Thyroid gland (tissue), 4 donors: ENCODE results near the gene PHAX. TPM values are rescaled to one million over a fixed set of nuclear protein-coding genes. Genes with fewer than 3 reads are reported as not detected.
"Not testable (repeated sequence)": the region's sequence is repeated elsewhere in the genome, so short reads cannot be mapped to it uniquely, and the experiment has no call there.

ENCODE experiments used
- DNase-seq, 2 donors: peaks; one replicate each; pipeline ENCODE4 v3.0.0-alpha.2; 2019
- H3K27ac ChIP-seq, 3 donors: fragments of 200-600 bp; sonication (generic); 1 replicate in 2 of 3; 2 replicates in 1 of 3; pipeline ENCODE4 v1.5.1; 2016 to 2019; ENCODE audit warnings: mild to moderate bottlenecking in 1 of 3, moderate library complexity in 1 of 3
- H3K27me3 ChIP-seq: fragments of 200-600 bp; sonication (generic); one replicate; pipeline ENCODE4 v1.5.1; 2019
- H3K36me3 ChIP-seq, 2 donors: fragments of 200-600 bp; sonication (generic); one replicate each; pipeline ENCODE4 v1.5.1; 2016 to 2019
- H3K4me1 ChIP-seq, 2 donors: fragments of 200-600 bp; sonication (generic); one replicate each; pipeline ENCODE4 v1.5.1; 2017 to 2019
- H3K4me3 ChIP-seq, 3 donors: fragments of 200-600 bp; sonication (generic); replicated peaks in 1 of 3; 1 replicate in 2 of 3; 2 replicates in 1 of 3; pipeline ENCODE4 v1.5.1; 2016; ENCODE audit warnings: mild to moderate bottlenecking in 1 of 3
- H3K9me3 ChIP-seq: fragments of 200-600 bp; sonication (generic); one replicate; pipeline ENCODE4 v1.5.1; 2017
- POLR2A ChIP-seq, 2 donors: fragments of 450-650 bp; IDR thresholded peaks; one replicate each; pipeline ENCODE4 v1.6.1; 2017; ENCODE audit warnings: antibody characterized with exemption in 2 of 2, mild to moderate bottlenecking in 2 of 2, moderate library complexity in 1 of 2
- WGBS, 2 donors: methylation state at CpG; one replicate each; pipeline ENCODE4 v1.1.5; 2017; 5-methylcytosine and 5-hydroxymethylcytosine counted together
- intact Hi-C: fragments of 100-400 bp; cut with DNase I; formaldehyde crosslinking; loops from one replicate; pipeline ENCODE4 v1.15.1; 2023
- total RNA-seq, 4 donors: library from RNA; depleted of rRNA; stranded (reverse); fragments of >200 nt; gene quantifications; one replicate each; pipeline ENCODE4 v1.2.3, GENCODE V29; 2016
- TF ChIP-seq, protein P1 (sequence below), 6 experiments: fragments of 200-600 bp in 3 of 6; fragments of 450-650 bp in 3 of 6; sonication (generic) in 3 of 6; IDR thresholded peaks; one replicate each; pipeline ENCODE4 v1.5.1; 2016 to 2019; ENCODE audit warnings: antibody characterized with exemption in 6 of 6, mild to moderate bottlenecking in 2 of 6, inconsistent platforms in 1 of 6, moderate library complexity in 1 of 6

The PHAX gene
- total RNA-seq, 4 donors from 2014 or later: 35.2 to 42.9 (median 40.0) TPM

GRCh38 chr5:126615286-126615685, 14.5 kb downstream of the PHAX start:
- no peaks in the 10 kb centered on the region for H3K27me3 ChIP-seq
- WGBS, 2 donors: 92% methylated on average over 4 of the region's 4 CpGs
- no peak for DNase-seq
- H3K27ac ChIP-seq: no peak overlapping the region
- no peaks in the 10 kb centered on the region for H3K4me1 ChIP-seq
- intact Hi-C loops: no loop called here
- H3K36me3 ChIP-seq: peaks cover 21 to 24% of the 10 kb centered on the region in 2 donors
- no peak overlapping the region for H3K4me3 ChIP-seq
- TF ChIP-seq, protein P1, sequence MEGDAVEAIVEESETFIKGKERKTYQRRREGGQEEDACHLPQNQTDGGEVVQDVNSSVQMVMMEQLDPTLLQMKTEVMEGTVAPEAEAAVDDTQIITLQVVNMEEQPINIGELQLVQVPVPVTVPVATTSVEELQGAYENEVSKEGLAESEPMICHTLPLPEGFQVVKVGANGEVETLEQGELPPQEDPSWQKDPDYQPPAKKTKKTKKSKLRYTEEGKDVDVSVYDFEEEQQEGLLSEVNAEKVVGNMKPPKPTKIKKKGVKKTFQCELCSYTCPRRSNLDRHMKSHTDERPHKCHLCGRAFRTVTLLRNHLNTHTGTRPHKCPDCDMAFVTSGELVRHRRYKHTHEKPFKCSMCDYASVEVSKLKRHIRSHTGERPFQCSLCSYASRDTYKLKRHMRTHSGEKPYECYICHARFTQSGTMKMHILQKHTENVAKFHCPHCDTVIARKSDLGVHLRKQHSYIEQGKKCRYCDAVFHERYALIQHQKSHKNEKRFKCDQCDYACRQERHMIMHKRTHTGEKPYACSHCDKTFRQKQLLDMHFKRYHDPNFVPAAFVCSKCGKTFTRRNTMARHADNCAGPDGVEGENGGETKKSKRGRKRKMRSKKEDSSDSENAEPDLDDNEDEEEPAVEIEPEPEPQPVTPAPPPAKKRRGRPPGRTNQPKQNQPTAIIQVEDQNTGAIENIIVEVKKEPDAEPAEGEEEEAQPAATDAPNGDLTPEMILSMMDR (IDR thresholded peaks at IDR 0.05): no peak
- no peaks in the 10 kb centered on the region for H3K9me3 ChIP-seq

GRCh38 chr5:126617603-126618002, 16.9 kb downstream of the PHAX start:
- H3K9me3 ChIP-seq, H3K4me1 ChIP-seq, H3K4me3 ChIP-seq, H3K27ac ChIP-seq, DNase-seq, intact Hi-C loops, H3K27me3 ChIP-seq: not testable (repeated sequence)
- 97 to 98% methylated on average over 8 of the region's 8 CpGs for WGBS, 2 donors
- peaks cover 24 to 26% of the 10 kb centered on the region in 2 donors for H3K36me3 ChIP-seq

DNA sequence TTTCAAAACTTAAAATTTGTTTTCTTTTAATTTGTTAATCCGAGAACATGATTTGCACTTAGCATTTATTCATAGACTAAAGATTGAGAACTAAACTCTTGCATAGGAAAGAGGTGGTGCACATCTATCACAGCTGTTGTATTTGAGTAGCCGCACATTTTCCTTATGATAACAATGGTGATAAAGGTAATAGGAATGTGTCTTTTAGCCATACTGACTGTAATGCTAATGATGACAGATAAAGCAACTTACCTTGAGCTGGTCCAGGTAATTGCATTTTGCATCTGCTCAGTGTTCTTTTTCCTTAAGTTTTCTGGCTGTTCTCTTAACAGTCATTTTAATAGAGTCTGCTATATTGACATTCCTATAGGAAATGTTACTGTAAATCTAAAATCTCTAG, 19.0 kb downstream of the PHAX start:
- TF ChIP-seq, protein P1 (IDR thresholded peaks at IDR 0.05): no peak
- no peak for TF ChIP-seq POLR2A (IDR thresholded peaks at IDR 0.05)
- H3K36me3 ChIP-seq: peaks cover 21 to 25% of the 10 kb centered on the region in 2 donors
- no peaks in the 10 kb centered on the region for H3K9me3 ChIP-seq
- H3K27me3 ChIP-seq: no peaks in the 10 kb centered on the region
- WGBS, 2 donors: 97 to 100% methylated on average over 2 of the region's 2 CpGs
- no peak overlapping the region for H3K4me3 ChIP-seq
- DNase-seq: no peak
- intact Hi-C loops: no loop called here
- no peak overlapping the region for H3K27ac ChIP-seq
- no peaks in the 10 kb centered on the region for H3K4me1 ChIP-seq

GRCh38 chr5:126624534-126624933, 23.8 kb downstream of the PHAX start:
- 69 to 78% methylated on average over 4 of the region's 4 CpGs for WGBS, 2 donors
- Histone ChIP-seq H3K9me3 (no peaks in the 10 kb centered on the region), H3K27me3 (no peaks in the 10 kb centered on the region), H3K27ac (no peak overlapping the region), H3K4me3 (no peak overlapping the region), H3K4me1 (no peaks in the 10 kb centered on the region), H3K36me3 (peaks cover 11 to 21% of the 10 kb centered on the region in 2 donors)
- intact Hi-C loops: no loop called here
- TF ChIP-seq POLR2A (IDR thresholded peaks at IDR 0.05): no peak
- TF ChIP-seq, protein P1 (IDR thresholded peaks at IDR 0.05): no peak
- DNase-seq: no peak

DNA sequence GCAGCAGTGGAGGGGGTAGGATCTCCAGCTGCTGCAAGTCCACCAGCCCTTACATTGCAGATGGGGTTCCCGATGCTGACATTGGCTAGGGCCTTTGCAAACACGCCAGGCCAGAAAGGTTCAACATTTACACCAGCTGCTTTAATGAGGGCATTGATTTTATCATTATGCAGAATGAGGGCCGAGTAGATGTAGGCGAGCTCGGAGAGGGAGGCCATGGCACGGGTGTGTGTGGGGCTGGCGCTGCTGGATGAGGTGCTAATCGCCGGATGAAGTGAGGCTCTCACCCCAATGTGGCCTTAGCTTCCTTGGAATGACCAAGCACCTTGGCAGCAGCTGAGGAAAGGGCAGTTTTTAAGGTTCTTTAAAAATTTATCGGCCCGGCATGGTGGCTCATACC, 27.4 kb downstream of the PHAX start:
- H3K4me3 ChIP-seq: no peak overlapping the region
- WGBS, 2 donors: 89 to 91% methylated on average over 11 of the region's 11 CpGs
- intact Hi-C loops: no loop called here
- peaks cover 11 to 16% of the 10 kb centered on the region in 2 donors for H3K36me3 ChIP-seq
- TF ChIP-seq, protein P1 (IDR thresholded peaks at IDR 0.05): no peak
- TF ChIP-seq POLR2A (IDR thresholded peaks at IDR 0.05): no peak
- H3K4me1 ChIP-seq: no peaks in the 10 kb centered on the region
- no peak for DNase-seq
- H3K27ac ChIP-seq: no peak overlapping the region
- H3K9me3 ChIP-seq: no peaks in the 10 kb centered on the region
- no peaks in the 10 kb centered on the region for H3K27me3 ChIP-seq

DNA sequence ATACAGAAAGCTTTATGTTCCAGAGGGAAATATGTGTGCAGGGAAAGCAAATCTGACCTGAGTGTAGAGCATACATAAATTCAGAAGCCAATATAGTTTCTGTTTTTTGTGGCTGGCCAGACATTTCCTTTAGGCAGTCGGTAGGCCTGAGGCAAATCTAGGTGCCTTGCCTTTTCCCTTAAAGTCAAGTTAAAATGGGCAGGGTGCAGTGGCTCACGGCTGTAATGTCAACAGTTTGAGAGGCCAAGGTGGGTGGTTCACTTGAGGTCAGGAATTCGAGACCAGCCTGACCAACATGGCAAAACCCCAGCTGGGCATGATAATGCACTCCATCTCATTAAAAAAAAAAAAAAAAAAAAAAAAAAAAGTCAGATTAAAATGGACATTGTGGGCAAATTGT, 31.2 kb downstream of the PHAX start:
- Histone ChIP-seq H3K27me3 (no peaks in the 10 kb centered on the region), H3K4me1 (no peaks in the 10 kb centered on the region), H3K4me3 (no peak overlapping the region), H3K9me3 (no peaks in the 10 kb centered on the region), H3K27ac (no peak overlapping the region), H3K36me3 (no peaks in the 10 kb centered on the region)
- DNase-seq: no peak
- intact Hi-C loops: no loop called here
- WGBS, 2 donors: 57 to 79% methylated on average over 3 of the region's 3 CpGs
- TF ChIP-seq, protein P1 (IDR thresholded peaks at IDR 0.05): no peak
- TF ChIP-seq POLR2A (IDR thresholded peaks at IDR 0.05): no peak
